Mononuclear cell (primary cell): ENCODE measurements around the gene APOL1. TPM values are rescaled to one million over a fixed set of nuclear protein-coding genes. Genes with fewer than 3 reads are reported as not detected.

ENCODE experiments used
- H3K27me3 ChIP-seq: 2 replicates; pipeline ENCODE4 v1.6.0; 2011; ENCODE audit warnings: low read length, control low read depth; ENCODE audit not compliant: insufficient read depth
- H3K4me1 ChIP-seq: 2 replicates; pipeline ENCODE4 v1.5.1; 2011; ENCODE audit warnings: mild to moderate bottlenecking, low read length, control low read depth; ENCODE audit not compliant: insufficient read depth
- H3K4me3 ChIP-seq: 2 replicates; pipeline ENCODE4 v1.5.1; 2011; ENCODE audit warnings: mild to moderate bottlenecking, low read length, moderate library complexity
- H3K9me3 ChIP-seq: 2 replicates; pipeline ENCODE4 v1.5.1; 2011; ENCODE audit warnings: low read depth, mild to moderate bottlenecking, control low read depth, low read length
- total RNA-seq: library from RNA; depleted of rRNA; stranded (reverse); fragments of >200 nt; gene quantifications from one replicate; pipeline ENCODE4 v1.2.3, GENCODE V29; 2012

The APOL1 gene
- total RNA-seq, 1 donor = 2.7 TPM

GRCh38 chr22:36234213-36234612 lies 18.7 kb upstream of the APOL1 start:
- H3K9me3 ChIP-seq = no peaks in the 10 kb centered on the region
- H3K4me1 ChIP-seq = peaks cover 42% of the 10 kb centered on the region
- no peak overlapping the region for H3K4me3 ChIP-seq
- no peaks in the 10 kb centered on the region for H3K27me3 ChIP-seq

GRCh38 chr22:36234919-36235318 lies 18.0 kb upstream of the APOL1 start:
- H3K4me3 ChIP-seq = no peak overlapping the region
- no peaks in the 10 kb centered on the region for H3K9me3 ChIP-seq
- no peaks in the 10 kb centered on the region for H3K27me3 ChIP-seq
- H3K4me1 ChIP-seq = peaks cover 47% of the 10 kb centered on the region

- no peak overlapping the region for H3K4me3 ChIP-seq
- H3K27me3 ChIP-seq = no peaks in the 10 kb centered on the region
- peaks cover 49% of the 10 kb centered on the region for H3K4me1 ChIP-seq
- H3K9me3 ChIP-seq = no peaks in the 10 kb centered on the region
Measured at GRCh38 chr22:36235585-36235984, 17.3 kb upstream of the APOL1 start.

- Histone ChIP-seq H3K4me3 (no peak overlapping the region), H3K27me3 (no peaks in the 10 kb centered on the region), H3K4me1 (peaks cover 49% of the 10 kb centered on the region), H3K9me3 (no peaks in the 10 kb centered on the region)
Measured at GRCh38 chr22:36236388-36237319, 16.3 kb upstream of the APOL1 start.

- Histone ChIP-seq H3K4me3 (peak overlapping the region; percentile 61), H3K27me3 (no peaks in the 10 kb centered on the region), H3K4me1 (peaks cover 47% of the 10 kb centered on the region), H3K9me3 (no peaks in the 10 kb centered on the region)
Measured at GRCh38 chr22:36237462-36238372, 15.2 kb upstream of the APOL1 start.

- H3K9me3 ChIP-seq = no peaks in the 10 kb centered on the region
- peaks cover 40% of the 10 kb centered on the region for H3K4me1 ChIP-seq
- H3K27me3 ChIP-seq = no peaks in the 10 kb centered on the region
- H3K4me3 ChIP-seq = peak overlapping the region; percentile 61
Measured at GRCh38 chr22:36238373-36239149, 14.4 kb upstream of the APOL1 start.

- Histone ChIP-seq H3K9me3 (no peaks in the 10 kb centered on the region), H3K4me3 (peak overlapping the region; percentile 61), H3K4me1 (peaks cover 40% of the 10 kb centered on the region), H3K27me3 (no peaks in the 10 kb centered on the region)
Measured at GRCh38 chr22:36239150-36239400, 13.9 kb upstream of the APOL1 start.

- peak within 1 kb of the TSS; percentile 61 for H3K4me3 ChIP-seq
- H3K9me3 ChIP-seq = no peaks in the 10 kb centered on the region
- peaks cover 38% of the 10 kb centered on the region for H3K4me1 ChIP-seq
- no peaks in the 10 kb centered on the region for H3K27me3 ChIP-seq
Measured at GRCh38 chr22:36239401-36240171, 13.3 kb upstream of the APOL1 start, which contains the start of gene APOL2. APOL2 (minus strand) TSS chr22:36239527; CDS start chr22:36233162, 6,365 bp downstream.

GRCh38 chr22:36243986-36244385 lies 8.9 kb upstream of the APOL1 start:
- no peak overlapping the region for H3K4me3 ChIP-seq

GRCh38 chr22:36244522-36245391 lies 8.2 kb upstream of the APOL1 start:
- H3K4me1 ChIP-seq = peaks cover 4% of the 10 kb centered on the region

More at GRCh38 chr22:36243986-36244385, 8.9 kb upstream of the APOL1 start:
- Histone ChIP-seq H3K27me3 (no peaks in the 10 kb centered on the region), H3K9me3 (no peaks in the 10 kb centered on the region), H3K4me1 (peaks cover 7% of the 10 kb centered on the region)

GRCh38 chr22:36245805-36246356 lies 7.1 kb upstream of the APOL1 start:
- H3K9me3 ChIP-seq = no peaks in the 10 kb centered on the region
- H3K4me3 ChIP-seq = no peak overlapping the region
- no peaks in the 10 kb centered on the region for H3K27me3 ChIP-seq
- no peaks in the 10 kb centered on the region for H3K4me1 ChIP-seq

More at GRCh38 chr22:36244522-36245391, 8.2 kb upstream of the APOL1 start:
- Histone ChIP-seq H3K4me3 (no peak overlapping the region), H3K9me3 (no peaks in the 10 kb centered on the region), H3K27me3 (no peaks in the 10 kb centered on the region)

GRCh38 chr22:36246718-36247117 lies 6.2 kb upstream of the APOL1 start:
- no peaks in the 10 kb centered on the region for H3K27me3 ChIP-seq
- no peaks in the 10 kb centered on the region for H3K4me1 ChIP-seq
- no peaks in the 10 kb centered on the region for H3K9me3 ChIP-seq
- H3K4me3 ChIP-seq = no peak overlapping the region

- H3K9me3 ChIP-seq = no peaks in the 10 kb centered on the region
- H3K27me3 ChIP-seq = no peaks in the 10 kb centered on the region
- peaks cover 6% of the 10 kb centered on the region for H3K4me1 ChIP-seq
- H3K4me3 ChIP-seq = no peak overlapping the region
Measured at GRCh38 chr22:36247955-36248354, 5.0 kb upstream of the APOL1 start.
